ENCODE results near the gene NADSYN1.

Gene NADSYN1

DNA sequence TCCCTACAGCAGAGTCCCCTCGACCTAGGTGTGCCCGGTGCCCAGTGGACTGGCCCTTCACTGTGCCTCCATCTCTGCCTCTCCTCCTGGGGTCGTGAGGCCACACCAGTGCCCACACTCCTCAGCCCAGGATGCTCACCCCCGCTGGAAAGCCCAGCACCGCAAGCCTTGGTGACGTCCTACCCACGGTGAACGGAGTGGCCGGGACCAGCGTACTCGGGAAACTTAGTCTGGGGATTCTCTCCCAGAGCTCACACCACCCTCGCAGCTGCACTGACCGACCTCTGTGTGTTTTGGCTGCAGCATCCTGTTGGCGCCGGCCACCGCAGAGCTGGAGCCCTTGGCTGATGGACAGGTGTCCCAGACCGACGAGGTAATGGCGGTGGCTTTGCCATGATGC is 38.5 kb downstream of the NADSYN1 start:
- TF ChIP-seq POLR2A (IDR thresholded peaks at IDR 0.05; ENCODE audit: low read depth, low read length): no peak
- FAIRE-seq (no peak), DNase-seq (ENCODE audit: insufficient read length, low spot score) (no peak)

GRCh38 chr11:71491940-71492339 is 38.9 kb downstream of the NADSYN1 start:
- DNase-seq (ENCODE audit: insufficient read length, low spot score) (no peak), FAIRE-seq (no peak)
- no peak for TF ChIP-seq POLR2A (IDR thresholded peaks at IDR 0.05; ENCODE audit: low read depth, low read length)

- no peak for DNase-seq (ENCODE audit: insufficient read length, low spot score)
- FAIRE-seq: no peak
- no peak for TF ChIP-seq POLR2A (IDR thresholded peaks at IDR 0.05; ENCODE audit: low read depth, low read length)
Observed at GRCh38 chr11:71495286-71496230, 42.6 kb downstream of the NADSYN1 start.

DNA sequence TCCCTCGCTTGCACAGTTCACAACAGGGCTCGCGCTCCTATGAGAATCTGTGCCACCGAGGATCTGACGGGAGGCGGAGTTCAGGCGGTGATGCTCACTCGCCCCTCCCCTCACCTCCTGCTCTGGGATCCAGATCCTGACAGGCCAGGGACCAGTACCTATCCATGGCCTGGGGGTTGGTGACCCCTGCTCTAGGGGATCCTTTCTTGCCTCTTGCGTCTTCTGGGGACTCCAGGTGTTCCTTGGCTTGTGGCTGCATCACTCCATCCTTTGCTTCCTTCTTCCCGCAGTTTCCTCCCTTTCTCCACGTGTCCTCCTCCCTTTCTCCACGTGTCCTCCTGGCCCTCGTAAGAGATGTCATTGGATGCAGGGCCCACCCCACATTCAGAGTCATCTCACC is 43.4 kb downstream of the NADSYN1 start:
- TF ChIP-seq POLR2A (IDR thresholded peaks at IDR 0.05; ENCODE audit: low read depth, low read length): no peak
- DNase-seq (ENCODE audit: insufficient read length, low spot score): no peak
- no peak for FAIRE-seq

GRCh38 chr11:71498091-71498490 is 45.1 kb downstream of the NADSYN1 start:
- TF ChIP-seq POLR2A (IDR thresholded peaks at IDR 0.05; ENCODE audit: low read depth, low read length): no peak
- FAIRE-seq (no peak), DNase-seq (ENCODE audit: insufficient read length, low spot score) (no peak)

GRCh38 chr11:71499125-71499524 is 46.1 kb downstream of the NADSYN1 start:
- FAIRE-seq (no peak), DNase-seq (ENCODE audit: insufficient read length, low spot score) (no peak)
- no peak for TF ChIP-seq POLR2A (IDR thresholded peaks at IDR 0.05; ENCODE audit: low read depth, low read length)

- DNase-seq (ENCODE audit: insufficient read length, low spot score): no peak
- no peak for TF ChIP-seq POLR2A (IDR thresholded peaks at IDR 0.05; ENCODE audit: low read depth, low read length)
- no peak for FAIRE-seq
Observed at GRCh38 chr11:71499546-71499945, 46.5 kb downstream of the NADSYN1 start.

GRCh38 chr11:71500601-71501021 is 47.6 kb downstream of the NADSYN1 start:
- DNase-seq (ENCODE audit: insufficient read length, low spot score) (peak; percentile 58), FAIRE-seq (no peak)
- TF ChIP-seq POLR2A (IDR thresholded peaks at IDR 0.05; ENCODE audit: low read depth, low read length): no peak

DNA sequence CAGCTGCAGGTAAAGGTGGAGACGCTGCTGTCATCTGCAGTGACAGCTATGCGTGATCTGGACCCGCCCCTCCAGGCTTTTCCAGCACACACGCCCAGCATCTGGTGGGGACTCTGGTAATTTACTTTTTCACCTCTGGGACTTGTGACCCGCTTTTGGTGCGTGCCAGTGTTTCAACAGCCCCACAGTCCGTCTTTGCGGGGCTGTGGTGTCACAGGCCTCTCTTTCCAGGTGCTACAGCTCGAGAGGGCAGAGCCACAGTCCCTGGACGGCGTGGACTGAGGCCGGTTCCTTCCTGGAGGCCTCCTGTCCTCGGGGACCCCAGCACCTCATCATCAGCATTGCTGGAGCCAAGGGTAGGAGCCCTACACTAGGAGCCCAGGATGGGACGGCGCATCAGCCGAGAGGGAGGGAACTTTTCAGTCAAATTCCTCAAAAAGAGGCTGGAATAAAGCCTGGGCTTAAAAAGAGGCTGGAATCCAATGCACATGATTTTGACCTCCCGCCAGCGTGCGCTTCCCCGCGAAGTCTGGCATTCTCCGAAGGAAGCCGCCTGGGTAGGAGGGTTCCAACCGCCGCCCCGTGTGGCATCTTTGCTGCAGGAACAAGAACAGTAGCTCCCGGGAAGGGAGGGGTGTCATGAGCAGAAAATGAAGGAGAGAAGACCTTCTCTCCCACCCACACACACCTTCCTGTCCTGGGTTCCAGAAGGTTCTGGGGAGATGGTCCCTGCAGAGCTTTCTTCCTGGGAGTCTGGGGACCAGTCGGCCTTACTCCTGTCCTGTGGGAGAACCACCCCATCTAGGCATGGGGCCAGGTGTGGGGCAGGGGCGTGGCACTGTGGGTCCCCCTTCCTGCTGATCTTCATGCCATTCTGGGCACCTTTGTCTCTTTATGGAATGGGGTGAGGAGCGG is 48.3 kb downstream of the NADSYN1 start:
- DNase-seq (ENCODE audit: insufficient read length, low spot score) (no peak), FAIRE-seq (no peak)
- TF ChIP-seq POLR2A (IDR thresholded peaks at IDR 0.05; ENCODE audit: low read depth, low read length): no peak

- TF ChIP-seq POLR2A (IDR thresholded peaks at IDR 0.05; ENCODE audit: low read depth, low read length): no peak
- DNase-seq (ENCODE audit: insufficient read length, low spot score) (no peak), FAIRE-seq (no peak)
Observed at GRCh38 chr11:71502026-71502425, 49.0 kb downstream of the NADSYN1 start.

DNA sequence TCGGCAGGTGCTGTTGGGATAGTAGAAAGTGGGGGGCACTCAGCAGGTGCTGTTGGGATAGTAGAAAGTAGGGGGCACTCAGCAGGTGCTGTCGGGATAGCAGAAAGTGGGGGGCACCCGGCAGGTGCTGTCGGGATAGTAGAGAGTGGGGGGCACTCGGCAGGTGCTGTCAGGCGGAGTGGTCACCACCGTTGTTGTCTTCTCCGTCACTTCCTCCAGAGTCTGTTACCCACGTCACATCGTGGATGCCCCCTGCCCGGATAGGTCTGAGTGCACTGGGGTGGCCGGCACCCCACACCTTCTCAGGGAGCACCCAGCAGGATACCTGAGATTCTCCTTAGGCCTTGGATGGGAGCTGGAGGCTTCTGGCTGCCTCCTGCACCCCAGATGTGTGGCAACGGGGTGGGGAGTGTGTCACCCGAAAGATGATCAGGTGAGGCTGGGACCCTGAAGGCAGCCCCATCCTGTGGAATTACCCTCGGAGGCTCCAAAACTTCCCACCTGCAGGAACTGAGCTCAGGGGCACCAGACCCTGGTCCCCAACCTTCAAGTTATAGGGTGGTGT is 50.0 kb downstream of the NADSYN1 start:
- DNase-seq (ENCODE audit: insufficient read length, low spot score): no peak
- no peak for FAIRE-seq
- no peak for TF ChIP-seq POLR2A (IDR thresholded peaks at IDR 0.05; ENCODE audit: low read depth, low read length)

DNA sequence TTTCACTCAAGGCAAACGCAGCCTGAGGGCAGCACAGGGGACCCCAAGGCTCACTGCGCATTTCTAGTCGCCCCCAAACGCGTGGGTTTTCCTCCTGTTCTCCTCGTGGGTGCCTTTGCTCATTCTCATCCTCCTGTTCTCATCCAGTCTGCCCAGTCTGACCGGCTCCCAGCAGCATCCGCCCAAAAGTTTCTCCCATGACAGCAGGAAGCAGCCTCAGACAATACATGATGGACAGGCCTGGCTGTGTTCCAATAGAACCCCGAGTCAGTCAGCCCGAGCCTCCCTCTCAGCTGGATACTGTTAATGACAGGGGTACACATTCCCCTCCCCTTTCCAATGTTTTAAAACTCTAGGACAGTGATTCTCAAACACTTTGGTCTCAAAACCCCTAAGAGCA is 51.5 kb downstream of the NADSYN1 start:
- TF ChIP-seq POLR2A (IDR thresholded peaks at IDR 0.05; ENCODE audit: low read depth, low read length): no peak
- no peak for FAIRE-seq
- DNase-seq (ENCODE audit: insufficient read length, low spot score): no peak

- DNase-seq (ENCODE audit: insufficient read length, low spot score): no peak
- TF ChIP-seq POLR2A (IDR thresholded peaks at IDR 0.05; ENCODE audit: low read depth, low read length): no peak
- FAIRE-seq: no peak
Observed at GRCh38 chr11:71505001-71505400, 52.0 kb downstream of the NADSYN1 start.

DNA sequence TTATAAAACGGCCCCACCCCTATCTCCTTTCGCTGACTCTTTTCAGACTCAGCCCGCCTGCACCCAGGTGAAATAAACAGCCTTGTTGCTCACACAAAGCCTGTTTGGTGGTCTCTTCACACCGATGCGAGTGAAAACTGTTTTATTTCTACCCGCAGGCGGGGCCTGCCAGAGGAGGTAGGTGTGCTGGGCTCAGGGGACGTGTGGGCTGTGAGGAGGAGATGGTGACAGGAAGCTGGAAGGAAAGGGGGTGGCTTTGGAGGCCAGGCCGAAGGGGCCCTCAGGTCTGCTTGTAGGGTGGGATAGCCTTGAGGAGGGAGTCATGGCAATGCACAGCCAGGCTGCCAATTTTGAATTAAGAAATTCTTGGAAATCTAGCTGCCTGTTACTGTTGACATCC is 52.8 kb downstream of the NADSYN1 start:
- FAIRE-seq (no peak), DNase-seq (ENCODE audit: insufficient read length, low spot score) (no peak)
- no peak for TF ChIP-seq POLR2A (IDR thresholded peaks at IDR 0.05; ENCODE audit: low read depth, low read length)

All from H54 (cell line).